ENCODE measurements around the gene HCN2. TPM values are rescaled to one million over a fixed set of nuclear protein-coding genes. Genes with fewer than 3 reads are reported as not detected.

The HCN2 gene
- total and polyA plus RNA-seq, 10 donors = 0.09 to 1.1 (median 0.31) TPM; not detected in 2

- H3K27ac ChIP-seq = no peak overlapping the region
- no peaks in the 10 kb centered on the region for H3K27me3 ChIP-seq (replicated peaks in 1 of 7)
- peak; percentile 72 for DNase-seq
- 91 to 97% (median 93%) methylated on average over 35 to 48 of the region's 48 CpGs for WGBS, 5 donors
- H3K36me3 ChIP-seq = peaks cover 0 to 90% (median 70%) of the 10 kb centered on the region in 6 donors
- H3K9me3 ChIP-seq = no peaks in the 10 kb centered on the region
- intact Hi-C loops (cut with DNase I; ENCODE audit: low total_unique reads) = no loop called here
- peaks cover 0 to 4% (median 1%) of the 10 kb centered on the region in 6 donors for H3K4me1 ChIP-seq
- H3K4me3 ChIP-seq = no peak overlapping the region
- no peak for TF ChIP-seq CTCF (IDR thresholded peaks at IDR 0.05 in 8 of 11, conservative IDR thresholded peaks at IDR 0.05 in 3 of 11)
- TF ChIP-seq POLR2A (IDR thresholded peaks at IDR 0.05) = no peak
- TF ChIP-seq POLR2AphosphoS5 (IDR thresholded peaks at IDR 0.05) = peak in 2 of 3 donors; percentile 14 to 62
Observed at GRCh38 chr19:646779-647565, 57.3 kb downstream of the HCN2 start.

- H3K27ac ChIP-seq = peak overlapping the region in 1 of 8 donors; percentile 4
- TF ChIP-seq CTCF (IDR thresholded peaks at IDR 0.05 in 8 of 11, conservative IDR thresholded peaks at IDR 0.05 in 3 of 11) = no peak
- peak in 1 of 3 donors; percentile 27 for TF ChIP-seq POLR2AphosphoS5 (IDR thresholded peaks at IDR 0.05)
- peaks cover 0 to 98% (median 78%) of the 10 kb centered on the region in 6 donors for H3K36me3 ChIP-seq
- intact Hi-C loops (cut with DNase I; ENCODE audit: low total_unique reads) = no loop called here
- H3K9me3 ChIP-seq = no peaks in the 10 kb centered on the region
- no peaks in the 10 kb centered on the region for H3K27me3 ChIP-seq (replicated peaks in 1 of 7)
- 82 to 94% (median 93%) methylated on average over 49 to 52 of the region's 52 CpGs for WGBS, 5 donors
- peak; percentile 70 for DNase-seq
- H3K4me1 ChIP-seq = peaks cover 0 to 12% (median 3%) of the 10 kb centered on the region in 6 donors
- no peak overlapping the region for H3K4me3 ChIP-seq
Observed at GRCh38 chr19:647566-648284, 58.0 kb downstream of the HCN2 start.

- Histone ChIP-seq H3K27me3 (replicated peaks in 1 of 7) (no peaks in the 10 kb centered on the region), H3K36me3 (peaks cover 0 to 100% (median 84%) of the 10 kb centered on the region in 6 donors), H3K4me1 (peaks cover 0 to 18% (median 6%) of the 10 kb centered on the region in 6 donors), H3K4me3 (no peak overlapping the region), H3K27ac (peak overlapping the region in 1 of 8 donors; percentile 4), H3K9me3 (no peaks in the 10 kb centered on the region)
- peak; percentile 67 for DNase-seq
- intact Hi-C loops (cut with DNase I; ENCODE audit: low total_unique reads) = no loop called here
- 88 to 94% (median 93%) methylated on average over 23 to 29 of the region's 29 CpGs for WGBS, 5 donors
- TF ChIP-seq POLR2A (IDR thresholded peaks at IDR 0.05) (no peak), POLR2AphosphoS5 (IDR thresholded peaks at IDR 0.05) (peak in 1 of 3 donors; percentile 27)
Observed at GRCh38 chr19:648305-648704, 58.6 kb downstream of the HCN2 start.

GRCh38 chr19:648904-649801 is 59.5 kb downstream of the HCN2 start:
- intact Hi-C loops (cut with DNase I; ENCODE audit: low total_unique reads) = no loop called here
- Histone ChIP-seq H3K4me1 (peaks cover 0 to 26% (median 10%) of the 10 kb centered on the region in 6 donors), H3K27me3 (replicated peaks in 1 of 7) (no peaks in the 10 kb centered on the region), H3K36me3 (peaks cover 0 to 100% (median 91%) of the 10 kb centered on the region in 6 donors), H3K27ac (no peak overlapping the region), H3K4me3 (no peak overlapping the region), H3K9me3 (no peaks in the 10 kb centered on the region)
- TF ChIP-seq CTCF (IDR thresholded peaks at IDR 0.05 in 8 of 11, conservative IDR thresholded peaks at IDR 0.05 in 3 of 11) (no peak), POLR2AphosphoS5 (IDR thresholded peaks at IDR 0.05) (peak in 1 of 3 donors; percentile 42), POLR2A (IDR thresholded peaks at IDR 0.05) (no peak)
- peak; percentile 67 for DNase-seq
- WGBS, 5 donors = 90 to 95% (median 94%) methylated on average over 23 to 53 of the region's 53 CpGs
